Naive thymus-derived CD8-positive, alpha-beta T cell (primary cell): ENCODE data around the gene PEX10. TPM values are rescaled to one million over a fixed set of nuclear protein-coding genes. Genes with fewer than 3 reads are reported as not detected.

Experiments
- ATAC-seq, 2 donors: fragments of 150-1000 bp; cut with Tn5 transposase in 1 of 2; sonication (Bioruptor Pico), chemical (Tn5 transposase) in 1 of 2; 1 replicate in 1 of 2; 2 replicates in 1 of 2; pipeline ENCODE4 v1.10.0; 2021; ENCODE audit warnings: mild to moderate bottlenecking in 2 of 2, moderate library complexity in 2 of 2
- POLR2A ChIA-PET: fragments of 350-600 bp; sonication (Branson Sonifier 250); formaldehyde crosslinking; loops from one replicate; lab custom pipeline; 2021; ENCODE audit warnings: antibody characterized with exemption; lab: Charles Lee
- DNase-seq, 10 donors: peaks; one replicate each; pipeline versions ENCODE4 v3.0.0 to v3.0.0-alpha.2; 2020 to 2022
- H3K27ac Mint-ChIP-seq, 10 donors: one replicate each; pipeline ENCODE4 v1.8.0; 2020 to 2022; ENCODE audit warnings: mild to moderate bottlenecking in 10 of 10, mixed read lengths in 10 of 10, moderate library complexity in 4 of 10, inconsistent platforms in 1 of 10
- H3K27me3 Mint-ChIP-seq, 5 donors: one replicate each; pipeline ENCODE4 v1.8.0; 2021 to 2022; ENCODE audit warnings: mixed read lengths in 5 of 5
- H3K36me3 Mint-ChIP-seq, 3 donors: one replicate each; pipeline ENCODE4 v1.8.0; 2020 to 2022; ENCODE audit warnings: mixed read lengths in 3 of 3, mild to moderate bottlenecking in 2 of 3, inconsistent platforms in 1 of 3
- H3K4me1 Mint-ChIP-seq, 4 donors: one replicate each; pipeline ENCODE4 v1.8.0; 2021 to 2022; ENCODE audit warnings: mixed read lengths in 4 of 4
- H3K4me3 Mint-ChIP-seq, 10 donors: one replicate each; pipeline ENCODE4 v1.8.0; 2020 to 2022; ENCODE audit warnings: mild to moderate bottlenecking in 10 of 10, mixed read lengths in 10 of 10, moderate library complexity in 6 of 10, inconsistent platforms in 1 of 10
- H3K9me3 Mint-ChIP-seq, 9 donors: one replicate each; pipeline ENCODE4 v1.8.0; 2020 to 2022; ENCODE audit warnings: mixed read lengths in 9 of 9, mild to moderate bottlenecking in 3 of 9, inconsistent platforms in 1 of 9, moderate library complexity in 1 of 9
- polyA plus RNA-seq, 3 donors: library from polyadenylated mRNA; unstranded; fragments of 300-500 nt; fragmentation: Illumina TruSeq; gene quantifications; one replicate each; pipeline ENCODE4 v1.2.3, GENCODE V29; 2021
- total RNA-seq, 8 experiments: library from RNA in 2 of 8; stranded (reverse) in 2 of 8; gene quantifications; one replicate each; pipeline ENCODE4 v1.2.3 and lab custom pipeline; 2021 to 2026

PEX10 gene
- total and polyA plus RNA-seq, 5 experiments from 2014 or later: 7.5 to 20.1 (median 10.4) TPM

DNA sequence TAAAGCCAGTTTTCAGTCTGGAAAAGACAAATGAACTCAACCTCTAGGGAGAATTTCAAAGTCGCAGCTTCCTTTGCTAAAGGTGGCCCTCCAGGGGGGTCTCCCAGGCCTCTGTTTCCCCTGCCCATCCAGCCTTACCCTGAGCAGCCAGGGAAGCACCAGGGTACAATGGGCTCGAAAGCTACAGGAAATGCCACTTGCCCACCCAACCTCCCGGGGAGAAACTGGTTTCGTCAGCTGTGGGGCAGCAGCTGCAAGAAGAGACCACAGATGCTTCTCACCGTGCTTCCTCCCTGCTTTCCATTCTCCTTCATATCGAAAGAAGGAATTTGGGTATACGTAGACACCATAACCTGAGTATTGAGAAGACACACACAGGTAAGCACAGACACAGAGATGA is 22.7 kb downstream of the PEX10 start:
- Mint-ChIP-seq H3K27ac (peak overlapping the region in 5 of 10 donors; percentile 51 to 91 (median 55)), H3K27me3 (no peaks in the 10 kb centered on the region), H3K4me1 (peaks cover 19 to 35% (median 33%) of the 10 kb centered on the region in 4 donors), H3K9me3 (no peaks in the 10 kb centered on the region), H3K36me3 (peaks cover 0 to 18% (median 1%) of the 10 kb centered on the region in 3 donors), H3K4me3 (peak overlapping the region; percentile 69 to 89 (median 80))
- POLR2A ChIA-PET: interaction anchor here (0.6 to 3.2 kb wide), 4 partner anchors 24 to 215 kb away, joined by 3 to 9 read pairs (median 4); partner anchors contain the start of genes FAAP20 and PRXL2B
- DNase-seq (peak in 1 of 10 donors; percentile 34), ATAC-seq (no peak)

DNA sequence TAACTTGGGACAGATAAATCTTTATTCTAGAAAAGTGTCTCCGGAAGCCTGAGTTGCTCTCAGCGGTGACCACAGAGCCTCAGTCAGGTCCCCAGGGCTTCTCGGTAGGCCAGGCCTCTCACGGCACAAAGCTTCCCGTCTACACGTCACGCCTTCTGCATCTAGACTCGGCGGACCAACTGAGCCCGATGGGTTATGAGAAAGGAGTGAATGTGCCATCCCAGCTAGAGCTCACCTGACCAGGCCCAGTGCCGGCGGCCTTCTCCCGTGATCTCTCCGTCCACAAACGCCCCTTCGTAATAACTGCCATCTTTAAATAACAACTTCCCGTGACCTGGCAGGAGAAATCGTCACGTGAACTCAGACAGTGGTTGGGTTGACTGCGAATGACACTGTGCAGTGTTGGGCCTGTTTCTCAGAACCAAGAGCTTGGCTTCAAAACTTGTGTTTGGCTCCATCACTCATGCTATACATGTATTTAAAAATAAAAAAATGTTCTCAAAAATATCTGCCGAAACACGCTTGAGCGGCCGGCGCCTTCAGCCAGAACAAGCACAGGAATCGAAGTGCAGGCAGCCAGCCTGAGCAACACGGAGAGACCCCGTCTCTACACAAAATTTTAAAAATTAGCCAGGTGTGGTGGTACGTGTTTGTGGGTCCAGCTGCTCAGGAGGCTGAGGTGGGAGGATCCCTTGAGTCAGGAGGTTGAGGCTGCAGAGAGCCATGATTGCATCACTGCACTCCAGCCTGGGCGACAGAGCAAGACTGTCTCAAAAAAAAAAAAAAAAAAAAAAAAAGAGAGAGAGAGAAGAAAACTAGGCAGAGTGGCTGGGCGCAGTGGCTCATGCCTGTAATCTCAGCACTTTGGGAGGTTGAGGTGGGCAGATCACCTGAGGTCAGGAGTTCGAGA is 24.1 kb downstream of the PEX10 start:
- Mint-ChIP-seq H3K36me3 (peaks cover 0 to 9% (median 0%) of the 10 kb centered on the region in 3 donors), H3K4me3 (no peak overlapping the region), H3K27me3 (no peaks in the 10 kb centered on the region), H3K4me1 (peaks cover 12 to 21% (median 19%) of the 10 kb centered on the region in 4 donors), H3K27ac (peak overlapping the region in 1 of 10 donors; percentile 34), H3K9me3 (no peaks in the 10 kb centered on the region)
- ATAC-seq: no peak
- POLR2A ChIA-PET: interaction anchor here (0.6 to 3.2 kb wide), 4 partner anchors 12 to 227 kb away, joined by 3 to 9 read pairs (median 4); partner anchors contain the start of gene FAAP20
- DNase-seq: peak in 1 of 10 donors; percentile 37

DNA sequence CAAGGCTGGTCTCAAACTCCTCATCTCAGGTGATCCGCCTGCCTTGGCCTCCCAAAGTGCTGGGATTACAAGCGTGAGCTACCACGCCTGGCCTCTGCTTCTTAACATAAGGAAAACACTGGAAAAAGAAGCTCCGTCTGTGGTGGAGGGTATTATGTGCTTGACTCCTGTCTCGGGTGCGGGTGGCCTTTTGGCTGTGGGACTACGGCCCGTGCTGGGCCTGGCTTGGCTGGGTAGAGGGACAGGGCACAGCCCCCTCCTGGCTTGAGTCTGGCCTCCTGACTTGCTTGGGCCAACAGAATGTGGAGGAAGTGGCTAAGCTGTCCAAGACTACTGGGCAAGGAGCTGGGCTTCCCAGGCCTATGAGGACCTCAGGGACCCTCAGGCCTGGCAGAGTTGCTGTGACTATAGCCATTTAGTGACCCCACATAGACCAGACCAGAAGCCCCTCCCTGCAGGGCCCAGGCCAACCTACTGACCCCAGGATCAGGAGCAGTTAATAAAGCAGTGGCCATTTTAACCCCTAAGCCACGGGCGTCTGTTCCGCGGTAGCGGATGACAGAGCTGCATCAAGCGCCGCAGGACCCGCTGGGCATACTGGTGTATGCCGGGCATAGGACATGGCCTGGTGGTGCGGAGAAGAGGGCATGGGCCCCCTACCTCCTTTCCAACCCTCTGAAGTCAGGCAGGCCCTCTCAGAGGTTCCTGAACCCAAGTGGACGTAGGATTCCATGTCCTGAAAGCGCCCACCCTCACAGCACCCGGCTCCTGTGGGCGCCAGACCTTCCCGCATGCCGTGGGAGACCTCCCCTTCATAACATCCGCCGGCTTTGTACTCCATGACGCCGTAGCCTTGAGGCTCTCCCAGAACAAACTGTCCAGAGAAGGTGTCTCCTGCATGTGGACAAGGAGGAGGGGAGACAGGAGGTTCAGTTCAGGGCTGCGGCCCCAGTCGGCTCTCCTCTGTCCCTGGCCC is 25.4 kb downstream of the PEX10 start:
- Mint-ChIP-seq H3K27me3 (no peaks in the 10 kb centered on the region), H3K27ac (peak overlapping the region in 1 of 10 donors; percentile 12), H3K4me3 (no peak overlapping the region), H3K36me3 (no peaks in the 10 kb centered on the region), H3K9me3 (no peaks in the 10 kb centered on the region), H3K4me1 (peaks cover 2 to 14% (median 8%) of the 10 kb centered on the region in 4 donors)
- POLR2A ChIA-PET: interaction anchor here (1.0 to 3.2 kb wide), 2 partner anchors 10 to 191 kb away, joined by 3 to 9 read pairs; partner anchors contain the start of gene FAAP20
- DNase-seq: peak in 1 of 10 donors; percentile 54
- no peak for ATAC-seq

DNA sequence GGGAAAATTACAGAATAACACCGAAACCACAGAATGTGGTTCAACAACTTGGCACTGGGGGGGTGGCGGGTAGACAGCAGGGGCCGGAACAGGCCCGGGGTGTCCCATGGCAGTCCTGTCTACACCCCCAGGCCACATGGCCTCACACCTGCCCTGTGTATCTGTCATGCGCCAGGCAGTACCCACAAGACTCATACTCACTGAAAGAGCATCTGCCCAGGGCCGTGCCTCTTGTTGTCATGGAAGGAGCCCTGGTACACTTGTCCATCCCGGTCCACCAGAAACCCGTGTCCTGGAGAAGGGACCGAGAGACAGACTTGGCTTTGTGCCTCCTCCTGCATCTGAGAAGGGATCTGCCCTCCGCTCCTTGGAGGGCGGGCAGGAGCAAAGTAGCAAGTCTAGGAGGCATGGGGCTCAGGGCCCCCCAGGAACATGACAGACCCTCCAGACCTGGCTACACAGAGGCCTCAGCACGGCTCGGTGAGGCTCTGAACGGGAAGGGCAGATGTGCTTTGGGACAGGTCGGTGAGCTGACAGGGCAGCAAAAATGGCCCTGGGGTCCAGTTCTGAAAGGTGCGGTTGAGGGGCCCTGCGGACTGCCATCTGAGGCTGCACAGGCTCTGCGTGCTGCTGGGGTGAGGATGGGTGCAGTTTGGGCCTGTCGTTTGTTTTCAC is 26.6 kb downstream of the PEX10 start:
- Mint-ChIP-seq H3K4me1 (peaks cover 2 to 14% (median 8%) of the 10 kb centered on the region in 4 donors), H3K27me3 (no peaks in the 10 kb centered on the region), H3K36me3 (no peaks in the 10 kb centered on the region), H3K4me3 (no peak overlapping the region), H3K9me3 (no peaks in the 10 kb centered on the region), H3K27ac (peak overlapping the region in 1 of 10 donors; percentile 2)
- ATAC-seq (no peak), DNase-seq (peak in 1 of 10 donors; percentile 15)
- POLR2A ChIA-PET: no interaction called here

DNA sequence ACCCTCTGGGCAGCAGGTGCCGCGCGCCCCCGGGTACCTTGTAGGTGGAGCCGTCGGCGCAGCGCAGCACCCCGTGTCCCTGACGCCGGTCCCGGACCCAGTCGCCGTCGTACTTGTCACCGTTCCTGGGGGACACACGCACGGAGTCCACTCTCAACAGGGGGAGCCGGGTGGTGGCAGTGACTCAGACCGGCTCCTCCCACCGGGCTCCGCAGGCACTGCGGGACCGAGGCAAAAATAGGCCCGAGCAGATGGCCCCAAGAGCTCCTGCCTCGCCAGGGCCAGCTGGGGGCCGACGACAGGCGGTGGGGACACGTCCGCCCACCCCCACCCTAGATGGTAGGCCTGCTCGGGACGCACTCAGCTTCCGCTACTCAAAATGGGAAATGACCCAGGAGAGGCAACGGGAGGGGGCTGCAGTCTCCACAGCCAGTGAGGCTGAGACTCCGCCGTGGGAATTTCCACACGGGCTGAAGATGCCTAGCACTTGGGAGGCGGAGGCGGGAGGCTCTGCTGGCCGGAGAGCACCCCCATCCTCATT is 27.4 kb downstream of the PEX10 start:
- H3K36me3 Mint-ChIP-seq: no peaks in the 10 kb centered on the region
- peaks cover under 1 to 7% (median 2%) of the 10 kb centered on the region in 4 donors for H3K4me1 Mint-ChIP-seq
- DNase-seq: peak in 1 of 10 donors; percentile 56
- POLR2A ChIA-PET: interaction anchor here (1.5 kb wide), 1 partner anchor 190 kb away, joined by 6 read pairs; the partner anchor contains the start of gene FAAP20
- H3K27ac Mint-ChIP-seq: no peak overlapping the region
- H3K4me3 Mint-ChIP-seq: no peak overlapping the region
- H3K9me3 Mint-ChIP-seq: no peaks in the 10 kb centered on the region
- no peaks in the 10 kb centered on the region for H3K27me3 Mint-ChIP-seq
- ATAC-seq: no peak

DNA sequence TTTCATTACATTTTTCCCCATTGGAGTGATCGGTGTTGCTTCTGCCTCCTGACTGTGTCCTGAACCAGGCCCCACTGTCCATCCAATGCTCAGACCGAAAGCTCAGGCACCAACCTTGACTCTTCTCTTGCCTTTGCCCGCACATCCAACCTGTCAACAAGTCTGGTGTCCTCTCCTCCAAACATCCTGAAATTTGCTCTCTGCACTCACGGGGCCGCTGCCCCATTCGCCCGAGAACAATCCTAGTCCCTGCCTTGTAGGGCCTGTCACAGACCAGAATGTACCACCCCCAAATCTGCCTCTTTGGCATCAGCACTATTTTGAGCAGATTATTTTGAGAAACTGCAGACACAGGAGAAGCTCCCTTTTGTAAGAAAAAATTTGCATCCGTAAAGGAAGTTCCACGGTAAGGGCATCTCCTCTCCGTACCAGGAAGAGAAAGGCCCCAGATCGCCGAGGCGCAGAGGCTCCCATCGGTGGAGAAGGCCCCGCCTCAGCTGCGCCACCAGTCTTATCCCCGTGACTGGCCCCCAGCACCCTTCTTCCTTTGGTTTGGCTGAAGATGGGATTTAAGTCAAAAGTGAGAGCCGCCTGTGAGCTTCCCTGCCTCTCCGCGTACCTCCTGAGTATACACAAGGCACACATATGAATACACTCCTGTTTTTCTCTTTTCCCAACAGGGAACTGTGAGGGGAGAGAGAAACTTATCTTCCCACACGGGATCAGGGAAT is 28.1 kb downstream of the PEX10 start:
- peak in 1 of 10 donors; percentile 37 for DNase-seq
- POLR2A ChIA-PET: interaction anchor here (1.5 kb wide), 1 partner anchor 189 kb away, joined by 6 read pairs; the partner anchor contains the start of gene FAAP20
- H3K36me3 Mint-ChIP-seq: no peaks in the 10 kb centered on the region

DNA sequence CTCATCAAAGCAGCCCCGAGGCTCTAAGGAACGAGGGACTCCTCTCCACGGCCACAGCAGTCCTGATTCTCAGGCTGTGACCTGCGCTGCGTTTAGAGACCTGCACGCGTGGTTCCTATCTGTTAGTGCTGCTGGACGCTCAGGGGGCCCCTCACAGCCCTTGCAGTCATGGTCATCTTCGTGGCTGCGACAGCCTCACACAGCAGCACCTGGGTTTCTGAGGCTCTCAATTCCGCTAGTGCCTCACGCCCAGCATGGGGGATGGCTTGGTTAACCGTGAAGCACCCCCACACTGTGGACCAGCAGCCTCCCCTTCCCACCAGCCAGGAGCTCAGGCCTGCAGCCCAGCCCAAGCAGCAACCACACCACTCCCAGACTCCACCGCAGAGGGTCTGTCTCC is 28.8 kb downstream of the PEX10 start:
- no peak overlapping the region for H3K4me3 Mint-ChIP-seq
- peaks cover 0 to 6% (median 2%) of the 10 kb centered on the region in 4 donors for H3K4me1 Mint-ChIP-seq
- no peak for ATAC-seq
- no peaks in the 10 kb centered on the region for H3K36me3 Mint-ChIP-seq
- peak overlapping the region in 2 of 10 donors; percentile 48 to 91 for H3K27ac Mint-ChIP-seq
- no peaks in the 10 kb centered on the region for H3K9me3 Mint-ChIP-seq
- POLR2A ChIA-PET: interaction anchor here (1.5 kb wide), 1 partner anchor 189 kb away, joined by 6 read pairs; the partner anchor contains the start of gene FAAP20
- DNase-seq: peak in 1 of 10 donors; percentile 26
- H3K27me3 Mint-ChIP-seq: no peaks in the 10 kb centered on the region

More for the DNA sequence above, 28.1 kb downstream of the PEX10 start:
- no peak overlapping the region for H3K4me3 Mint-ChIP-seq
- H3K27ac Mint-ChIP-seq: peak overlapping the region in 2 of 10 donors; percentile 48 to 91
- H3K4me1 Mint-ChIP-seq: peaks cover 0 to 6% (median under 1%) of the 10 kb centered on the region in 4 donors
- no peaks in the 10 kb centered on the region for H3K27me3 Mint-ChIP-seq
- ATAC-seq: no peak
- no peaks in the 10 kb centered on the region for H3K9me3 Mint-ChIP-seq

DNA sequence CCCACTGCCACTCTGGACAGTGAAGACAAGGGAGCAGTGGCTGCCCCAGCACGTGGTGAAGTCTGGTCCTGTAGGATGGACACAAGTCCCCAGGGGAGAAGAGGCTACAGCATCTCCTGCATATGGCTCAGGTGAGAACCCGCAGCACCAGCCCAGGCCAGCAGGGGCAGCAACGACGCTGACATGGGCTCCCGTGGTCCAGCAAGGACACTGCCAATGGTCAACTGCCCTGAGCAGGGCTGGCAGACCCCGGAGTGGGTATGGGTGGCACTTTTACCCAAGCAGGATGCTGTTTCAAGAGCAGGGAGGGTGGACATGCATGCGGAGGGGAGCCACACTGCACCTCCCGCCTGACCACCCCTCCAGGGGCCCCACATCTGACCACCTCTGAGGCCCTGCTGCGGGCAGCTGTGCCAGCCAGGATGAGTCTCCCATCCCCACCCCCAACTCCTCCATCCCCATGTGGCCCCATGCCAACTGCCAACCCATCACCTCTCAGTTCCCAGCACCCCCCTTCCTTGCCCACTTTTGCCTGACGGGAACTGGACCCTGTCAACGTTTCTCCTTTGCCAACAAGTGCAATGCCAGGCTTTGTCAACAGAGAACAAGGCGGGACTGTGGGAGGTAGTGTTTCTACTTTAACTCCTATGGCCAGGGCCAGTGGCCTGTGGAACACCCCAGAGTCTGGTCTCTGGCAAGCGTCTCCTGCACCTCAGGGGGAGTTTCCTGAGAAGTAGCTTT is 29.6 kb downstream of the PEX10 start:
- POLR2A ChIA-PET: interaction anchor here (0.6 to 3.4 kb wide), 9 partner anchors 8 to 193 kb away, joined by 3 to 60 read pairs (median 7); partner anchors contain the start of genes FAAP20, MORN1 and RER1
- peak overlapping the region in 1 of 10 donors; percentile 33 for H3K27ac Mint-ChIP-seq
- H3K4me3 Mint-ChIP-seq: no peak overlapping the region
- H3K9me3 Mint-ChIP-seq: no peaks in the 10 kb centered on the region
- peaks cover 0 to 6% (median 2%) of the 10 kb centered on the region in 4 donors for H3K4me1 Mint-ChIP-seq
- ATAC-seq: peak; percentile 11 to 19
- DNase-seq: peak in 6 of 10 donors; percentile 16 to 69 (median 19)
- no peaks in the 10 kb centered on the region for H3K36me3 Mint-ChIP-seq
- H3K27me3 Mint-ChIP-seq: no peaks in the 10 kb centered on the region

DNA sequence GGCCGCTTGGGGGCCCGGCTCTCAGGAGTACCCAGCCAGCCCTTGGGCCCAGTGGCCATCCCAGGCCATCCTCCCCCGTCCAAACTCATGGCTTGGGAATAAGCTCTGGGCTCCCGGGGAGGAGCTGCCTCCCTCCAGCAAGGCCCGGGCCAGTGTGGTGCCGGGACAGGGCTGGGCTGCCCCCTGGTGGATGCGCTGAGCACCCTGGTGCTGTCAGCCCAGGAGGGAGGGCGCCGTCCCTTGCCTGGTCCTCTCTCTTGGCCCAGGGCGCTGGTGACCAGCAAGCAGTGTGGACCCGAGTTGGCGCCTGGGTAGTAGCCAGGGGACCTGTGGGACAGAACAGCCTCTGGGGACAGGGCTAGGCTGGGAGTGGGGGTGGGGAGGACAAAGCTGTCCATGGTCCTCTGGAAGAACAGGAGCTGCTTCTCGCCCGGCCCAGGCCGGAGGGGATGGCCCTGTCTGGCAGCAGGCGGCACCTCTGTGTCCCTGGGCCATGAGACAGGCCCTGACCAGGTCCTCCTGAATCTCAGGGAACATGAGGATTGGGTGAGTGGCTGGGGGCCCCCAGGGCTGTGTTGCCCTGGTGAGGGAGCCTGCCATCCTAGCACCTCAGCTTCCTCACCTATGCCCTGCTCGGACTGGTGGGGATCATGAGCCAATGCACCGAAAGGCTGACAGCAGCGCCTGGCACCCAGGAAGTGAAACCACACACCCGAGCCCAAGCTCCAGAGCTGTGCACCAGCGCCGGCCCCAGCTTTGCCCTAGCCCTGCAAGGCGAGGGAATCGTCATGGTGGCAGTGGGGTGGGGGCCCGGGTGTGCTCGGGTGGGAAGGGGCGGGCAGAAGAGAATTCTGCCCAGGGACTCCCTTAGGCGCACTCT is 30.4 kb downstream of the PEX10 start:
- Mint-ChIP-seq H3K36me3 (no peaks in the 10 kb centered on the region), H3K9me3 (no peaks in the 10 kb centered on the region), H3K27ac (peak overlapping the region in 1 of 10 donors; percentile 38), H3K4me3 (no peak overlapping the region), H3K4me1 (peaks cover 0 to 6% (median 2%) of the 10 kb centered on the region in 4 donors), H3K27me3 (no peaks in the 10 kb centered on the region)
- POLR2A ChIA-PET: interaction anchor here (0.7 to 3.4 kb wide), 11 partner anchors 9 to 194 kb away, joined by 3 to 60 read pairs (median 5); partner anchors contain the start of genes FAAP20, MORN1 and RER1
- peak; percentile 54 to 86 (median 74) for DNase-seq
- peak; percentile 96 to 98 for ATAC-seq
